ENCODE data around the gene DCP1A. TPM values are rescaled to one million over a fixed set of nuclear protein-coding genes. Genes with fewer than 3 reads are reported as not detected.

The DCP1A gene
- total RNA-seq, 1 experiment from 2014 or later: 22.7 TPM

- no peak overlapping the region for H2AFZ ChIP-seq
- TF ChIP-seq EZH2 (IDR thresholded peaks at IDR 0.05; ENCODE audit: low read depth) (no peak), CTCF (conservative IDR thresholded peaks at IDR 0.05) (no peak)
- CTCF ChIA-PET: no interaction called here
- intact Hi-C loops (cut with micrococcal nuclease; ENCODE audit: unreplicated experiment): no loop called here
- 0 out of 2 replicates have a peak, but pooled peaks cover 4% of the 10 kb centered on the region for H3K79me2 ChIP-seq (ENCODE audit: low read depth)
- no peaks in the 10 kb centered on the region for H3K36me3 ChIP-seq (ENCODE audit: low read depth)
- H3K4me2 ChIP-seq: no peak overlapping the region
- H3K4me1 ChIP-seq (replicated peaks; ENCODE audit: insufficient read depth): no peaks in the 10 kb centered on the region
- POLR2A ChIA-PET (ENCODE audit: unreplicated experiment): no interaction called here
- peaks cover 5% of the 10 kb centered on the region; the same call in 1 of the 2 replicates for H4K20me1 ChIP-seq (ENCODE audit: insufficient read depth)
- H3K4me3 ChIP-seq: no peak overlapping the region
- H3K27ac ChIP-seq: no peak overlapping the region
- no peaks in the 10 kb centered on the region for H3F3A ChIP-seq (ENCODE audit: insufficient read depth, low read depth)
- H3K27me3 ChIP-seq (ENCODE audit: insufficient read depth, low read depth): no peaks in the 10 kb centered on the region
- no TSS peak for BruUV-seq (replicated peaks)
- DNase-seq: no peak
- no peaks in the 10 kb centered on the region for H3K9me3 ChIP-seq (ENCODE audit: insufficient read depth, low read depth)
- no peaks in the 10 kb centered on the region for H3K9me2 ChIP-seq (ENCODE audit: insufficient read depth)
Measured at GRCh38 chr3:53334742-53335141, 12.6 kb downstream of the DCP1A start.

- TF ChIP-seq EZH2 (IDR thresholded peaks at IDR 0.05; ENCODE audit: low read depth): no peak
- no peak for TF ChIP-seq CTCF (conservative IDR thresholded peaks at IDR 0.05)
- no peak overlapping the region for H3K4me2 ChIP-seq
- H3K4me1 ChIP-seq (replicated peaks; ENCODE audit: insufficient read depth): no peaks in the 10 kb centered on the region
- no peak overlapping the region for H3K4me3 ChIP-seq
- no peaks in the 10 kb centered on the region for H3F3A ChIP-seq (ENCODE audit: insufficient read depth, low read depth)
- POLR2A ChIA-PET (ENCODE audit: unreplicated experiment): no interaction called here
- H3K36me3 ChIP-seq (ENCODE audit: low read depth): 0 out of 2 replicates have a peak, but pooled peaks cover 6% of the 10 kb centered on the region
- intact Hi-C loops (cut with micrococcal nuclease; ENCODE audit: unreplicated experiment): no loop called here
- no peaks in the 10 kb centered on the region for H3K9me3 ChIP-seq (ENCODE audit: insufficient read depth, low read depth)
- H2AFZ ChIP-seq: no peak overlapping the region
- no peak overlapping the region for H3K27ac ChIP-seq
- no peak for DNase-seq
- CTCF ChIA-PET: no interaction called here
- 0 out of 2 replicates have a peak, but pooled peaks cover 3% of the 10 kb centered on the region for H3K79me2 ChIP-seq (ENCODE audit: low read depth)
- H3K27me3 ChIP-seq (ENCODE audit: insufficient read depth, low read depth): no peaks in the 10 kb centered on the region
- BruUV-seq (replicated peaks): no TSS peak
- no peaks in the 10 kb centered on the region for H3K9me2 ChIP-seq (ENCODE audit: insufficient read depth)
- peaks cover 8% of the 10 kb centered on the region; the same call in 1 of the 2 replicates for H4K20me1 ChIP-seq (ENCODE audit: insufficient read depth)
Measured at GRCh38 chr3:53331871-53332270, 15.5 kb downstream of the DCP1A start.

GRCh38 chr3:53329897-53330296 lies 17.4 kb downstream of the DCP1A start:
- Histone ChIP-seq H3K4me3 (no peak overlapping the region), H3K27me3 (ENCODE audit: insufficient read depth, low read depth) (no peaks in the 10 kb centered on the region), H3K4me2 (no peak overlapping the region), H3K36me3 (ENCODE audit: low read depth) (peaks cover 9% of the 10 kb centered on the region; the same call in 1 of the 2 replicates), H3K27ac (no peak overlapping the region), H3K79me2 (ENCODE audit: low read depth) (0 out of 2 replicates have a peak, but pooled peaks cover 3% of the 10 kb centered on the region), H2AFZ (no peak overlapping the region), H3K9me3 (ENCODE audit: insufficient read depth, low read depth) (no peaks in the 10 kb centered on the region), H3F3A (ENCODE audit: insufficient read depth, low read depth) (no peaks in the 10 kb centered on the region), H3K9me2 (ENCODE audit: insufficient read depth) (no peaks in the 10 kb centered on the region), H4K20me1 (ENCODE audit: insufficient read depth) (peaks cover 8% of the 10 kb centered on the region; the same call in 1 of the 2 replicates), H3K4me1 (replicated peaks; ENCODE audit: insufficient read depth) (no peaks in the 10 kb centered on the region)
- ChIA-PET POLR2A (ENCODE audit: unreplicated experiment) (no interaction called here), CTCF (no interaction called here)
- no peak for DNase-seq
- no peak for TF ChIP-seq EZH2 (IDR thresholded peaks at IDR 0.05; ENCODE audit: low read depth)
- TF ChIP-seq CTCF (conservative IDR thresholded peaks at IDR 0.05): no peak
- intact Hi-C loops (cut with micrococcal nuclease; ENCODE audit: unreplicated experiment): no loop called here
- no TSS peak for BruUV-seq (replicated peaks)

All from PC-9 (cell line).